Ishikawa (cell line): ENCODE data around the gene KIF16B.

Experiments
- CEBPB ChIP-seq: IDR thresholded peaks from 2 replicates; pipeline ENCODE4 v1.6.1; 2012
- CREB1 ChIP-seq: IDR thresholded peaks from 2 replicates; pipeline ENCODE4 v1.6.1; 2012; ENCODE audit warnings: low read depth
- EGR1 ChIP-seq: IDR thresholded peaks from 2 replicates; pipeline ENCODE4 v1.6.1; 2012
- EP300 ChIP-seq: IDR thresholded peaks from 2 replicates; pipeline ENCODE4 v1.6.1; 2012; ENCODE audit warnings: borderline replicate concordance
- FOXM1 ChIP-seq: IDR thresholded peaks from 2 replicates; pipeline ENCODE4 v1.6.1; 2012; ENCODE audit warnings: low read depth, borderline replicate concordance
- NFIC ChIP-seq: IDR thresholded peaks from 2 replicates; pipeline ENCODE4 v1.6.1; 2012
- RAD21 ChIP-seq: IDR thresholded peaks from 2 replicates; pipeline ENCODE4 v1.6.1; 2012; ENCODE audit warnings: low read depth
- TAF1 ChIP-seq: IDR thresholded peaks from 2 replicates; pipeline ENCODE4 v1.6.1; 2012; ENCODE audit warnings: low read depth, mild to moderate bottlenecking
- TCF12 ChIP-seq: IDR thresholded peaks from 2 replicates; pipeline ENCODE4 v1.6.1; 2012; ENCODE audit warnings: low read depth
- TEAD4 ChIP-seq: IDR thresholded peaks from 2 replicates; pipeline ENCODE4 v1.6.1; 2012
- YY1 ChIP-seq: IDR thresholded peaks from 2 replicates; pipeline ENCODE4 v1.6.1; 2012; ENCODE audit warnings: low read depth
- ZBTB7A ChIP-seq: IDR thresholded peaks from 2 replicates; pipeline ENCODE4 v1.6.1; 2012; ENCODE audit warnings: low read depth
- TF ChIP-seq, protein P1 (sequence below): IDR thresholded peaks from 2 replicates; pipeline ENCODE4 v1.6.1; 2012
- TF ChIP-seq, protein P2 (sequence below): IDR thresholded peaks from 2 replicates; pipeline ENCODE4 v1.6.1; 2012; ENCODE audit warnings: low read depth, mild to moderate bottlenecking
- TF ChIP-seq, protein P3 (sequence below): IDR thresholded peaks from 2 replicates; pipeline ENCODE4 v1.6.1; 2012

Gene KIF16B

DNA sequence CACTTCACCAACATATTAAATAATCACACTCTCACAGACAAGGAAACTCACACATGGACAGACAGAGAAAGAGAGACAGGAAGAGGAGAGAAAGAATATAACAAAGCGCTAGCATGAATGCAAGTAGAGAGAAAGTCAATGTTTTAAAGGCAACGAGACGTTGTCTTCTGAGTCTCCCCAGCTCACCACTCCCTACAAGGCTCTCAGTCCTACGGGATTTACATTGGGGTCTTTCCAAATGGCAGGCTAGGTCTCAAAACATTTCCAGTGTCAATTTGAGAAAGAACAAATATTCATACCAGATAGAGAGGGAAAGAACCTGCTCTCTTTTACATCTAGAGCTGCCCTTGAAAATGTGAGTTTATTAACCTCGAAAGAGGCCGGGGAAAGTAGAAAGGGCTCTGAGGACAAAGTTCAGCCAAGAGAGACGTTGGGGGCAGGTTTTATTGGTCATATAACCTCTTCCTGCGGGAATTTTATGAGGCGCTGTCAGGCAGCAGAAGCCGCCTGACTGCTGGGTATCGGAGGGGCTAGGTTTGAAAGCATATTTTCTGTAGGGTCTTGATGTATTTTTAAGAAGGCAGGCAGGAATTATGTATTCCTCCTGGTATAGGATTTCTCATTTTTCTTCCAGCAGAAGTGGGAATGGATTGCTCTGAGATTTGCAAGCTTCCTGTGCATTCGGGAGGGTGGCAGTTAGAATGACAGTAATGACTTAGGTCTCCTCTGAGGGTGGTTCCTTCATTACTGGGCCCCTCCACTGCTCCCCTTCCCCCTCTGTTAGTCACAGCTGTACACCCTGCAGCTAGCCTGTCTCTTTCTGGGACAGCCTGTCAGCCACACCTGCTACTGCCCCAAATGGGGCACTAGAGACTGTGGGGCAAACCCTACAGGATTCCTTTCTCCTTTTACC, 34.4 kb upstream of the KIF16B start:
- TF ChIP-seq CREB1 (no peak), TAF1 (no peak), TEAD4 (no peak), NFIC (no peak), EP300 (no peak), YY1 (no peak), FOXM1 (no peak), ZBTB7A (no peak), CEBPB (no peak), RAD21 (no peak), TCF12 (no peak), EGR1 (no peak)
- TF ChIP-seq, protein P1, sequence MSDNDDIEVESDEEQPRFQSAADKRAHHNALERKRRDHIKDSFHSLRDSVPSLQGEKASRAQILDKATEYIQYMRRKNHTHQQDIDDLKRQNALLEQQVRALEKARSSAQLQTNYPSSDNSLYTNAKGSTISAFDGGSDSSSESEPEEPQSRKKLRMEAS = no peak
- TF ChIP-seq, protein P2, sequence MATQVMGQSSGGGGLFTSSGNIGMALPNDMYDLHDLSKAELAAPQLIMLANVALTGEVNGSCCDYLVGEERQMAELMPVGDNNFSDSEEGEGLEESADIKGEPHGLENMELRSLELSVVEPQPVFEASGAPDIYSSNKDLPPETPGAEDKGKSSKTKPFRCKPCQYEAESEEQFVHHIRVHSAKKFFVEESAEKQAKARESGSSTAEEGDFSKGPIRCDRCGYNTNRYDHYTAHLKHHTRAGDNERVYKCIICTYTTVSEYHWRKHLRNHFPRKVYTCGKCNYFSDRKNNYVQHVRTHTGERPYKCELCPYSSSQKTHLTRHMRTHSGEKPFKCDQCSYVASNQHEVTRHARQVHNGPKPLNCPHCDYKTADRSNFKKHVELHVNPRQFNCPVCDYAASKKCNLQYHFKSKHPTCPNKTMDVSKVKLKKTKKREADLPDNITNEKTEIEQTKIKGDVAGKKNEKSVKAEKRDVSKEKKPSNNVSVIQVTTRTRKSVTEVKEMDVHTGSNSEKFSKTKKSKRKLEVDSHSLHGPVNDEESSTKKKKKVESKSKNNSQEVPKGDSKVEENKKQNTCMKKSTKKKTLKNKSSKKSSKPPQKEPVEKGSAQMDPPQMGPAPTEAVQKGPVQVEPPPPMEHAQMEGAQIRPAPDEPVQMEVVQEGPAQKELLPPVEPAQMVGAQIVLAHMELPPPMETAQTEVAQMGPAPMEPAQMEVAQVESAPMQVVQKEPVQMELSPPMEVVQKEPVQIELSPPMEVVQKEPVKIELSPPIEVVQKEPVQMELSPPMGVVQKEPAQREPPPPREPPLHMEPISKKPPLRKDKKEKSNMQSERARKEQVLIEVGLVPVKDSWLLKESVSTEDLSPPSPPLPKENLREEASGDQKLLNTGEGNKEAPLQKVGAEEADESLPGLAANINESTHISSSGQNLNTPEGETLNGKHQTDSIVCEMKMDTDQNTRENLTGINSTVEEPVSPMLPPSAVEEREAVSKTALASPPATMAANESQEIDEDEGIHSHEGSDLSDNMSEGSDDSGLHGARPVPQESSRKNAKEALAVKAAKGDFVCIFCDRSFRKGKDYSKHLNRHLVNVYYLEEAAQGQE = no peak
- TF ChIP-seq, protein P3, sequence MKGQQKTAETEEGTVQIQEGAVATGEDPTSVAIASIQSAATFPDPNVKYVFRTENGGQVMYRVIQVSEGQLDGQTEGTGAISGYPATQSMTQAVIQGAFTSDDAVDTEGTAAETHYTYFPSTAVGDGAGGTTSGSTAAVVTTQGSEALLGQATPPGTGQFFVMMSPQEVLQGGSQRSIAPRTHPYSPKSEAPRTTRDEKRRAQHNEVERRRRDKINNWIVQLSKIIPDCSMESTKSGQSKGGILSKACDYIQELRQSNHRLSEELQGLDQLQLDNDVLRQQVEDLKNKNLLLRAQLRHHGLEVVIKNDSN = no peak

DNA sequence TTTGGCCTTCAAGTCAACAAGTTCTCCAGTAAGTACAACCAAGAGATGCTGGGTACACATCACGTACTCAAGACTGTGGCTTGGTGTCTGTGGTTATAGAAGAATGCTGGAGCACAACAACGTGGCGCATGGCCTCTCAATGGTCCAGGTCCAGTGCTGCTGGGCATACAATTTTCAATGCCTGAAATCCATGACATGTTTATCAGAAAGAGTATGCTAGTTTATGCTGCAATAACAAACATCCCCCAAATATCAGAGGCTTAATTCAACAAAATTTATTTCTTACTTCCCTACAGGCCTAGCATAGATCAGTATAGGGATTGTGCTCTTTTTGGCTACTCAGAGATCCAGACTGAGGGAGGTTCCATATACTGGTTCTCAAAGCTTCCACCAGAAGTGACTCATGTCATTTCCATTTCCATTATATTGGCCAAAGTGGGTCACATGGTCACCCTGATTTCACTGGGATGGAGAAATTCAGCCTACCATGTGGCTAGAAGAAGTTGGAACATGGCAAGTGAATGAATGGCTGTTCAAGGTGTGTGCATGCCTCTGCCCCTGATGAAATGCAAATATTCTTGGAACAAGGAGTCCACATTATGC, 33.3 kb upstream of the KIF16B start:
- no peak for TF ChIP-seq TCF12
- TF ChIP-seq EGR1 = no peak
- TF ChIP-seq, protein P3 = no peak
- TF ChIP-seq NFIC = no peak
- no peak for TF ChIP-seq TEAD4

DNA sequence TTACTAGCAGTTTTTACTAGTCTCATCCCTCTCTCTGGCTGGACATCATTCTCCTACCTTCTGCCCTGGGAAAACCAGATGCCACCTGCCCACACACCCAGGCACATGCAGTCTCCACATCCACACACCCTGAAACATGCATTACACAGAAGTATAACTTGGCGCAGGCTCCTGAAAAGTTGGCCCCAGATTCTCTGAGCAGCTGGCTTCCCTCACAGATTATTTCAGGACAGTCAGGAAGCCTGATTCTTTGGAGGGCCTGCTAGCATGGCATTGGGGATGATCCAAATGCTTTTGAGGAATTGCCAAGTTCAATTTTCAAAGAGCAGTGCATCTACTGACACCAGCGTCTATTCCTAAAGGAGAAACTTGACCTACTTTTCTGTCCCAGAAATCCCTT, 27.8 kb upstream of the KIF16B start:
- TF ChIP-seq EP300 (no peak), TCF12 (no peak), YY1 (no peak), CREB1 (no peak), TEAD4 (no peak), FOXM1 (no peak), CEBPB (no peak), ZBTB7A (no peak), NFIC (no peak), RAD21 (no peak), EGR1 (no peak)
- TF ChIP-seq, protein P1 = no peak
- TF ChIP-seq, protein P3 = no peak
- TF ChIP-seq, protein P2 = no peak

DNA sequence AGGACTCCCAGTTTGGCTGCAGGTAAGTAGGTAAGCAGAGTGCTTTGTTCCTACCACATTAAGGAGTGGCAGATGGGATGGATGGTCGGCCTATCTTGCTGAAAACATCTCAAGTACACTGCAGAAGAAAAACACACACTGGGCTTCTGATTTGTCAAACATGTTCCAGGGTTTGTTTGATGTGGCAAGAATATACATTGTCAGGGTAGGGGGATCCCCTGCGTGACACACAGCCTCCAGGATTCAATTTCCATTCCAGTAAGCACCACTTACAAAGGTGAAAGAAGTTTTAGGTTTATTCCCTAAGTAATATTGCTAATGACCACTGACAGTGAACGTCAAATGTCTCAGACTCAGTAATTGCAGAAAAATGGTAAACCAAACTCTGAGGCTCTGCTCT, 26.0 kb upstream of the KIF16B start:
- TF ChIP-seq EP300 (no peak), RAD21 (no peak)

DNA sequence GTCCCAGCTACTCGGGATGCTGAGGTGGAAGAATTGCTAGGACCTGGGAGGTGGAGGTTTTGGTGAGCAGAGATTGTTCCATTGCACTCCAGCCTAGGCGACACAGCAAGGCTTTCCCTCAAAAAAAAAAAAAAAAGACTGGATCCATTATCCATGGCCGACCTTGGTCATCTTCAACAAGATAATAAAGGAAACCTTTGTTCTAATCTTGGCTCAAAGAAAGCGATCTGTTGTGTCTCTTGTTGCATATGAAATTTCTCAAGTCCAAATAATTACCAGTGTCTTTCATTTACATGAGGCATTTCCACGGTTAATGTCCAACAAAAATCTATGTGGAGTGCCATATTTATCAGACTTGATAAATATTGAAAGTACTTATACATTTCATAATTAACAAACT, 23.7 kb upstream of the KIF16B start:
- TF ChIP-seq NFIC = no peak
- no peak for TF ChIP-seq CREB1
- TF ChIP-seq EP300 = no peak

DNA sequence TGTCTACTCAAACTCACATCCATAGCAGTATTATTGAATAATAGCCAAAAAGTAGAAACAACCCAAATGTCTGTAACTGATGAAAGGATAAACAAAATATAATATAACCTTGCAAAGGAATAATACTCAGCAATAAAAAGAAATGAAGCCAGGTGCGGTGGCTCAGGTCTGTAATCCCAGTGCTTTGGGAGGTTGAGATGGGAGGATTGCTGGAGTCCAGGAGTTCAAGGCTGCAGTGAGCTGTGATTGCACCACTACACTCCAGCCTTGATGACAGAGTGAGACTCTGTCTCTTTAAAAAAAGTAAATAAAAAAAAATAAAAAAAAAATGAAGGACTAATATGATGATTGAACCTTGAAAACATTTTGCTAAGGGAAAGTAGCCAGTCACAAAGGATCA, 22.1 kb upstream of the KIF16B start:
- TF ChIP-seq TEAD4 (no peak), TAF1 (no peak), CEBPB (no peak), RAD21 (no peak)
